HG03354 (cell line): ENCODE results near the gene MRPL43.

Experiments used
- ATAC-seq: cut with Tn5 transposase; IDR thresholded peaks from one replicate; pipeline ENCODE4 v1.9.1; 2021; ENCODE audit warnings: mild to moderate bottlenecking; ENCODE audit not compliant: unreplicated experiment, poor library complexity, severe bottlenecking

The MRPL43 gene

DNA sequence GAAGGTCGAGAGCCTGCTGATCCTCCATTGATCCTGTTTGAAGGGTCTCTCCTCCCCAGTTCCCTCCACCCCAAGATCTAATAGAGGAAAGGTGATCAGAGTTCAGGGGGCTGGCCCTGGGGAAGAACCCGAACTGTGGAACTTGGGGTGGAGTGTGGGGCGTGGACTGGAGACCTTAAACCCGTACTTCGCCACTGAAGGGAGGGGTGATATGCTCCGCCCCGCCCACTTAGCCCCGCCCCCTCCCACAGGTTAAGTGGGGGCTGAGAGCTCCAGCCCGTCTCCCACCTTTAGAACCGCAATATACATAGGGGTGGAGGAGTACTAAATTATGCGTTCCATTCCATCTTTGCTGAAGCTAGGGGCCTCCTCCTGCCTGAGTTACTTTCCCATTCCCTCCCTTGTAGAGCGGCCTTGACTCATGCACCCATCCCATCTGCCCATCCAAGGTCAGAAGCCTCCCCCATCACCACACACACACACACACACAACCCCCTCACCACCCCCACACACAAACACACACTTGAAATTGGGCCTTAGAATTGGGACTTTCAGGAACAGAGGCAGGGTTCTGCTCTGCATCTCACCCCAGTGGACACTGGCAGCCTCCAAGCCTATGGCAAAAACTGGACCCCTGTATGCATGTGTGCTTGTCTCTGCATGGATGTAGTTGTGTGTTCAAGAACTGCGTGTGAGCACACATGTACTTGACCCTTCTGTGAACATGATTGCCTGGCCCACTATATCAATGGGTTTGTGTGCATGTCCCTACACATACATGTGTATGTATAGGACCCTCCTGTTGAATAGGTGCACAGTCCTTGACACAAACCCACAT, 17.0 kb downstream of the MRPL43 start:
- ATAC-seq: no peak

DNA sequence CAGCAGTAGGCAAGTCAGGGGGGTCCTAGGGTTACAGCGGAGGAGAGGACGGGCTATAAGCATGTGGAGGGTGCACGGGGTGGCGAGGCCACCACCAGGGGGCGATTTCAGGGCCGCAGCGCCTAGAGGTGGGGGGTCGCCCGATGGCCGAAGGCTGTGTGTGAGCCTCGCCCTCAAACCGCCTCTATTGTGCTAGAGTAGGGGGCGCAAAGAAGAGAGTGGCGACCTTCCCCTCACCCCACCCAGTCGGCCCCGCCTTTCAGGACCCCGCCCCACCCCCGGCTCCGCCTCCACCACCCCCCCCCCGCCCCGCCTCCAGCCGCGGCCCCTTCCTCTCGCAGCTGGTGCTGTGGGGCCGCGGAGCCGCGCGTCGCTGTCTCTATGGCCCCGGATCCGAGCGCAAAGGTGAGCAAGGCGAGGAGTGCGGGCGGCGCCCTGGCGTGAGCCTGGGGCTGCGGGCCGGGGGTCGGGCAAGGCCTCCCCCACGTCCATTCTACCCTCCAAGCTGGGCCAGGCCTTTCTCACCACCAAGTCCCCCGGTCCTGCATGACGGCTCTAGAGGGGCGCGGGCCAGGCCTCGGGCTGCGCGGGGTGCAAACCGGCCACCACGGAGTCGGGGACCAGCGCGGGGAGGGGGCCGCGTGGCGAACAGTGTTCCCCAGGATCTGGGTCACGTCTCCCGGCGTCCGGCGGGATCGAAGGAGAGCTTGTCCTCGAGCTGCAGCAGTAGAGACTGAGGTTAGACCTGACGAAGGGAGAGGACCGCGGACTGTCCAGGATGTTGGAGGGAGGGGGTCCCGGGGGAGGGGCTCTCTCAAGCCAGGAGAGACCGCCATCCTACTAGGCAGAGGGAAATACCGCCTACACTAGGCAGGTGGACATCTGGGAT, 17.9 kb downstream of the MRPL43 start, which contains the start of gene SEMA4G:
Gene SEMA4G, plus strand, starts transcription at position 318 of the 889 bp plus-strand sequence. CDS start 3,409 bp downstream, outside the sequence.
- ATAC-seq: peak; percentile 74

DNA sequence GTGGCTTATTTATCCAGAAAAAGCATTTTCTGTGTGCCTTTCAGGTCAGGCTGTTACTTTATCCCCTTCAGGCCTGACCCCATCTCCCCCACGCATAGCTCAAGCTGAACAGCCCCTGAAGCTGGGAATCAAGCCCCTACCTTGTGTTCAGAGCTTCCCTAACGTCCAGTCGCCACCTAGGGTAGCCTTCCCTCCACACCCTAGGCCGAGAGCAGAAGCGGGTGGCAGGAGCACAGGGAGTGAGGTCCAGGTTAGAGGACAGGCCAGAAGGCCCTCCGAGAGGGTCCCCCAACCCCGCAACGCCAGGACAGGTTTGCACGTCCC, 18.5 kb downstream of the MRPL43 start:
- ATAC-seq: no peak

DNA sequence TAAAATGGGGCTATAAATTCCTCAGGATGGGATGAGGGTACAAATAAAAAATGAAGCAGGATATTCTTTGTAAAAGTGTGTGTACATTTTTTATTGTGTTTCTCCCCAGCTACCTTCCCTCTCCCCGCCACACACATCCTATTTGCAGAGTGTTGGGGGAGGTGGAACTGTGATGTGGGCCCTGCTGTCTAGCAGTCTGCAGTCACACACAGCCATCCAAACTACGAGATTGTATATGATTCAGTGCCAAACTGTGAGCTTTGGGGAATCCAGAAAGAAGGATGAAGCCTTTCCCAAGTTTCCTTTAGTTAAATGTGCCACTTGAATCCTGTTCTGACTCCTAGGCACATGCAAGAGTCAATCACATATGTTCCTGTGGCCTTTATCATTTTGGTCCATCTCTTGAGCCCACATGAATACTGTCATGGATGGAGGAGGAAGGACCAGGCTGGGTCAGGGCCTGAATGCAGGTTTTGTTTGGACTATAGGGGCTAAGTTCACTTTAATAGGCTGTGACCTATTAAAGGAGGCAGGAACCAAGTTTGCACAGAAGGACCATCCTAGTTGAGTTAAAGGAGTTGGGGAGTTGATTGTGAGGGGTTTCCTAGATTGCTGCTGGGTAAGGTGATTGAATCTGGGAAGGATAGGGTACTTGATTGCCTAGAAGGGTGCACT, 19.1 kb downstream of the MRPL43 start:
- ATAC-seq: no peak

DNA sequence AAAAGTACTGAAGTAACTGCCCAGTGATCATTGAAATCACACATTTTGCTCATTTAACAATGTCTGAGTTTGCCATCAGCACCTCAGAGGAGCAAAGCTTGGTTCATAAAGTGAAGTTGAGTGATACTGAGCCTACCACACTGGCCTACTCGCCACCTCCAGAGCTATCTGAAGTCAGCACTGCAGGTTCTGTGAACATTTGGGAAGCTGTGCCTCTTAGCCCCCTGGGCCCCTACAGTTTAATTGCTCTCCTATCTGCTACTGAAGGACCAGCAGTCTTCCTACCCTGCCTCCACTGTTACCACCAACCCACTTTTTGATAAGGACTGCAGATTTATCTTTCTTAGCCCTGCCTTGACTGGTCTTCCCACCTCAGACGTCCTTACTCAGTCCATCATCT, 20.0 kb downstream of the MRPL43 start:
- ATAC-seq: no peak

DNA sequence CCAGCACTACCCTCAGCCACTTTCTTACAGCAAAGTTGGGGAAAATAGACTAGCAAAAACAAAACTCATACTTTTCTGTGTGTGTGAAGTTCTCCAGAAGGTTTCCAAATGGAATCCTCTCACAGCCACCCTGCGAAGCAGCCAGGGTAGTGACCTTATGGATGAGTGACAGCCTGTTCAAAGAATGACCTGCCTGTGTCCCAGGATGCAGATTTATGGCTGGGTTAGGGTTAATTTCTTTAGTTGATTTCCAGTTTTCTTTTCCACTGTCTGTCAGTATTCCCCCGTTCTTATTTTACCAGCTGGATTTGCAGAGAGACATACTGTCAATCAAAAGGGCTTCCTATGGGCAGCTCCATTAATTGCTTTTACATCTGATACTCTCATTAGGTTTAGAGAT, 20.4 kb downstream of the MRPL43 start:
- ATAC-seq: no peak

DNA sequence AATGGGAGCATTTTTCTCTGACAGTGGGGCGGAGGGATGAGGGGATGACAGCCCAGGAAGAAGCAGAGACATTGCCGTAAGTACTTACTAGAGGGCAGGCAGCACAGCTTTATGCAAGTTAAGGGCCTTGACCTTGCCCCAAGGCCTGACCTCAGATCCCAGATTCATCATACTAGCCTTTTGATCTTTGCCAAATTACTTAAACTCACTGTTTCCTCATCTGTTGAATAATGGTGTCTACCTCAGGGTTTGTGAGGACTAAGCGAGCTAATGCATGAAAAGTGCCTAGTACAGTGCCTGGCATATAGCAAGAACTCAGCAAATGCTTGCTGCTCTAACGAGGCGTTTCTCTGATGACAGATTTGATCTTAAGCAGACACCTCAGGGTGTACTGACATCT, 21.5 kb downstream of the MRPL43 start:
- ATAC-seq: no peak

DNA sequence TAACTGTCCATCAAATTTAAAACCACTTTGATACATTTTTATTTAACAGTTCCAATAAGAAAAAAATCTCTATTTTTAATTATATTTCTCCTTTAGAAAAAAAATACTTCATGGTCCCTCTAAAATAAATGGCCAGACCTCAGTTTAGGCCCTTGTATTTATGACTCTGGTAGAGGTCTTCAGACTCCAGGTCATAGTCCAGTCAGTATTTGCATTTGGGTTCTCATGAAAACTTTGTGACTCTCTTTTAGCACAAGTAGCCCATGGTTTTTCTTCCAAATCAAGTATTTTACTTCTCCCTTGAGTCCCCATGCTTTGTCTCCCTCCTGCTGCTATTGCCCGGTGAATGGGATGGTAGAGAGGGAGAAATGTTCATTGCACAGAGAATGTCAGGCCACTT, 23.5 kb downstream of the MRPL43 start:
- ATAC-seq: no peak

DNA sequence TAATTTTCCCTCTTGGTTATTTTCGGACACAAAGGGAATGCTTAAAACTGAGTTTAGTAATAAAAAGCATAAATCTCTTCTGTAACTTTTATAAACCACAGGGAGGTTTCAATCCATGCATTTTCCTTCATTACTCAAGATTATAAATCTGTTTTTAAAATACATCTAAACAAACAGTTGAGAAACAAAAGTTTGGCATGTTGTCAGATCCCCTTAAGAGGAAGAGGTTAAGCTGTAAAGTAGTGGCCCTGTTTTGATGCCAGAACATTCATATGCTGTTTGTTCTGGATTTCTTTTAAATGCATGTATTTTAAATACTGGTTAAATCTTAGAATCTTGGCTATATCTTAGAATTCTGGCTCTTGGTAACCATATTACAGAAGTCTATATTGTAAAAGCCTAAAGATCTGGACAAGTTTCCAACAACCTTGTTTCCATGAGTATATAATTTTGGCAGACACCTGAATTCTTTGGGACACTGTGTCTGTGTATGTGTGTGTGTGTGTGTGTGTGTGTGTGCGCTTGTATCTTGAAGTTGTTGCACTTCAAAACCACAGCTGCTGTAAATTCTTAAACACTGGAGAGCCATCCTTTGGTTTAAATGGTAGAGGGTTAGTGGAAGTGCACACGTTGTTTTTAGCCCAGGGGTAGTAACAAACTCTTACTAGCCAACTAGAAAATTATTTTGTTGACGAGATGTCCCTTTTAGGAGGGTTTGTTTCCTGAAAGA, 24.8 kb downstream of the MRPL43 start:
- ATAC-seq: no peak

DNA sequence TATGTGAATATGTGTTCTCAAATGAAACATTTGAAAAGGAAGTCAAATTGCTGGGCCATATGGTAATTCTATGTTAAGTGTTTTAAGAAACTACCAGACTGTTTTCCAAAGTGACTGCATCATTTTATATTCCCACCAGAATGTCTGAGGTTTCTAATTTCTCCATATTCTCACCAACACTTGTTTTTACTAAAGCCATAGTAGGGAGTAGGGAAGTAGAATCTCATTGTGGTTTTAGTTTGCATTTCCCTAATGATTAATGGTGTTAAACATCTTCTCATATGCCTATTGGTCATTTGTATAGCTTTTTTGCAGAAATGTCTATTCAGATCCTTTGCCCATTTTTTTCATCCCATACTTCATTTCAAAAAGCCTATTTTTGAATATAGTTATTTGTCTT, 27.0 kb downstream of the MRPL43 start:
- ATAC-seq: no peak

DNA sequence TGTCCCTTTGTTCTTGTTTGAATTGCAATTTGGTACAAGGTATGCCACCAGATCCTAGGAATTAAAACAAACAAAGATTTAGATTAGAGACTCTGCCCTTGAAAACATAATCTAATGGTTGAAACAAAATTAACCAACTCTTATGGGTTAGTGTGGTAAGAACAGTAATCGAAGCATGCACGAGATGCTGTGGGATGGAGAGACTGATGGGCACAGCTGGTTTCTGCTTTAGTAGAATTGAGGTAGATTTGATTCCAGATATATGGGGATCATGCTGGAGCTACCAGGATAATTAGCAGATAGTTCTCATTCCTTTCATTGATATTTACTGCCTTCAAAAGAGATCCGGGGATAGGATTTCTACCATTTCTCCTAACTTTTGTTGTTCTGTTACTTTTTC, 38.4 kb downstream of the MRPL43 start:
- ATAC-seq: no peak

DNA sequence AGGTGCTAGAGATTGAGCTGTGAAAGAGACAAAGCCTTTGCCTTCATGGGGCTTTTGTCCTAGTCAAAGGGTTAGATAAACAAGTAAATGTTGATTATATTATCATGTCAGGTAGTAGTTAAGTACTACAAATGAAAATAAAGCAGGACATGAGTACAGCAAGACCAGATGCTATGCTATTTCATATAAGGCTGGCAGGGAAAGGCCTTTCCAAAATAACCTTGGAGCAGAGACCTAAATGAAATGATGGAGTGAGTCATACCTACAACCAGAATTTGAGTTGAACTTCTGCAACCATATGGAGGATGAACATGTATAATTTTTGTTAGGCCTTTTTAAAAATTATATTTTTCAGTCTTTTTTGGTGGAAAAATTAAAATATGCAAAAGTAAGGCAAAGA, 41.5 kb downstream of the MRPL43 start:
- ATAC-seq: no peak

DNA sequence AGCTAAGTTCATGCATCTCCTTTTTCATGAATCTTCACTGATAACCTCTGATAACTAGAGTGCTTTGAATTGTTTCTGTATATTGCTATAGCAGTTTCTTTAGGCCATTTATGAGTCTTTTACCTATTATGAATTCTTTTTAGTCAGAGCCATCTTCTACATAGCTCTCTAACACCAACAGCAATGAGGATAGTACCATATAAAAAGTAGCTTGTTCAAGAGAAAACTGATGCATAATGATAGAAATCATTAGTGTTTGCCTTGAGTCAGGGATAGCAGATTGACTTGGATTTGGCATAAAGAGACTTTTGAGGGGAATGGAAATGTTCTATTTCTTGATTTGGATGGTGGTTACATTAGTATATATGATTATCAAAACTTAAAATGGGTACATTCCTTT, 43.8 kb downstream of the MRPL43 start:
- ATAC-seq: no peak

DNA sequence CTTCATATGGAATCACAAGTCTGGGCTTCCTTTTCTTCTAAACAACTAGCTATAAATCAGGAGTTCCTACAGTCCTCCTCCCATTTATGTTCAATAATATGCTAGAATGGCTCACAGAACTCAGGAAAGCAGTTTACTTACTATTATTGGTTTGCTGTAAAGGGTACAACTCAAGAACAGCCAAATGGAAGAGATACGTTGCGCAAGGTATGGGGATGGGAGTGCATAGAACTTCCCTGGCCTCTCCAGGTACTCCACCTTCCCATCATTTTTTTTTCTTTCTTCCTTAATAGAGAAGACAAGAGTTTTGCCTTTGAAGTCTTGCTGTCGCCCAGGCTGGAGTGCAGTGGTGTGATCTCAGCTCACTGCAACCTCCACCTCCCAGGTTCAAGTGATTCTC, 45.1 kb downstream of the MRPL43 start:
- ATAC-seq: no peak

DNA sequence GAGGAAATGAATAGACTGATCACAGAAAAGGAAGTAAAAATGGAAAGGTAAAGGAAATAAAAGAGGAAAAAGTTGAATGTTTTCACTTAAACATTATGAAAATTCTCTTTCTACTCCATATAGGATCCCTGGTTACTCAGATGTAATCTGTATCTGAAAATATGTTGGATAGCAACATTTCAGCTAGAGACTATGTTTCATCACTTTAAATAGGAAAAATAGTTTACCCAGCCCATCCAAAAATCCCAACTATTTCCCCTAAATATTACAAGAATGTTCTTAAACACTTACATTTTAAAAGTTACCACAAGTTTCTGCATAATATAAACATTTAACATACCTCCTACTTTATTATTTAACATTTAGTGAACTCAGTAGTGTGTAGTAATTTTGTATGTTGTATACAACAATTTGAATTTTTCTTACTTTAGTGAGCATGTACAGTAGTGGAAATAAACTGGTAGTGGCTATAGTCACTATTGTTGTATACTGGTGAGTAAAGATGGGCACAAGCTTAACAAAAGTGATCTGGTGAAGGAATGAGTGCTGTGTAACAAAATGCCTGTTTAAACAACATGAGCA, 47.4 kb downstream of the MRPL43 start:
- ATAC-seq: no peak
